DND-41 (cell line): ENCODE results near the gene CATSPERZ.

Experiments
- ATAC-seq: fragments of 200-7000 bp; cut with Tn5 transposase; 3 replicates; pipeline ENCODE4 v1.9.1; 2021; ENCODE audit warnings: low read depth; ENCODE audit not compliant: insufficient read depth
- DNase-seq: peaks from one replicate; pipeline ENCODE4 v3.0.0-alpha.2; 2020
- H2AFZ ChIP-seq: 2 replicates; pipeline ENCODE4 v1.6.0; 2012; ENCODE audit warnings: low read depth, low read length
- H3K27ac ChIP-seq: 2 replicates; pipeline ENCODE4 v1.5.1; 2012; ENCODE audit warnings: low read length, inconsistent platforms
- H3K27me3 ChIP-seq: fragments of 200-600 bp; sonication (generic); 2 replicates; pipeline ENCODE4 v1.6.0; 2012; ENCODE audit warnings: low read length, mild to moderate bottlenecking, inconsistent platforms; ENCODE audit not compliant: insufficient read depth, poor library complexity
- H3K36me3 ChIP-seq: 2 replicates; pipeline ENCODE4 v1.5.1; 2012; ENCODE audit warnings: low read length, inconsistent platforms; ENCODE audit not compliant: insufficient read depth
- H3K4me1 ChIP-seq: 2 replicates; pipeline ENCODE4 v1.5.1; 2012; ENCODE audit warnings: mild to moderate bottlenecking, low read length; ENCODE audit not compliant: insufficient read depth
- H3K4me2 ChIP-seq: 2 replicates; pipeline ENCODE4 v1.6.0; 2012; ENCODE audit warnings: mild to moderate bottlenecking, moderate library complexity, low read length, inconsistent platforms; ENCODE audit not compliant: insufficient read depth
- H3K4me3 ChIP-seq, 2 experiments: fragments of 200-600 bp in 1 of 2; shearing (Covaris generic) in 1 of 2; 2 replicates each; pipeline ENCODE4 v1.5.1; 2012 to 2016; ENCODE audit warnings: inconsistent platforms in 2 of 2, low read length in 2 of 2, mild to moderate bottlenecking in 2 of 2, low read depth in 1 of 2, moderate library complexity in 1 of 2
- H3K79me2 ChIP-seq: 2 replicates; pipeline ENCODE4 v1.6.0; 2012; ENCODE audit warnings: low read length, inconsistent platforms; ENCODE audit not compliant: insufficient read depth
- H3K9ac ChIP-seq: 2 replicates; pipeline ENCODE4 v1.6.0; 2012; ENCODE audit warnings: low read depth, mild to moderate bottlenecking, inconsistent platforms, low read length, moderate library complexity
- H3K9me3 ChIP-seq: 2 replicates; pipeline ENCODE4 v1.5.1; 2012; ENCODE audit warnings: low read length, moderate library complexity, mild to moderate bottlenecking, inconsistent platforms; ENCODE audit not compliant: insufficient read depth, severe bottlenecking
- H4K20me1 ChIP-seq: 2 replicates; pipeline ENCODE4 v1.6.0; 2012; ENCODE audit warnings: low read length; ENCODE audit not compliant: insufficient read depth
- EZH2 ChIP-seq: IDR thresholded peaks from 3 replicates; pipeline ENCODE4 v1.6.1; 2012; ENCODE audit warnings: borderline replicate concordance, low read depth, mild to moderate bottlenecking, moderate library complexity, low read length, inconsistent platforms; ENCODE audit not compliant: severe bottlenecking
- TF ChIP-seq, protein P1 (sequence below): IDR thresholded peaks from 2 replicates; pipeline ENCODE4 v1.5.1; 2012; ENCODE audit warnings: borderline replicate concordance, low read length, moderate library complexity, mild to moderate bottlenecking; ENCODE audit not compliant: poor library complexity, severe bottlenecking; ENCODE audit errors: extremely low read depth

The CATSPERZ gene

DNA sequence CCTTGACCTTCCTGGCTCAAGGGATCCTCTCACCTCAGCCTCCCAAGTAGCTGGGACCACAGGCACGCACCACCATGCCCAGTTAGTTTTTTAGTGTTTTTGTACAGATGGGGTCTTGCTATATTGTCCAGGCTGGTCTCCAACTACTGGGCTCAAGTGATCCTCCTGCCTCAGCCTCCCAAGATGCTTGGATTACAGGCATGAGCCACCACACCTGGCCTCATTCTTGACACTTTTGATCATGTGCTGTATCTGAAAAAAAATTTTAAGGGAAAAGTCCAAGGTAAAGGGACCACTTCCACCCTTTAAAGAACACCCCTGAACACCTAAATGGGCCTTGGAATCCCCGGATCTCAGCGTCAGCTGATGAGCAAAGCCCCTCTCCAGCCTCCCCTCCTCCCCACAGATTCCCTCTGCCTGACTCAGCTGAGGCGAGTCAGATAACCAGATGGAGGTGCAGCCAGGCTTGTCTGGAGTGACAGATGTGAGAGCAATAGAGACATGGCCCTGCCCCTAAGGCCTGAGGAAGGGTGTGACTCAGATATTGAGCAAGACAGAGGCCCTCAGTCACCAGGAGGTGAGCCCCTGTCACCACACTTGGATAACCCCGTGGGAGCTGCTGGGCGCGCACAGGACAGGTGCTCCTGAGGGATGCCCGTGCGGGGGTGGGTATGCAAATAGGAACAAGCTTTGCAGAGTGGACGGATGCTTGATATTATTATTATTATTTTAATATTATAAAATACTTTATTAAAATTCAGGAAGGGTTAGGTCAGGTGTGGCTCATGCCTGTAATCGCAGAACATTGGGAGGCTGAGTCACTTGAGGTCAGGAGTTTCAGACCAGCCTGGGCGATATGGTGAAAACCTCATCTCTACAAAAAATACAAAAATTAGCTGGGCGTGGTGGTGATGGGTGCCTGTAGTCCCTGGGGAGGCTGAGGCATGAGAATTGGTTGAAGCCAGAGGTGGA, 34.9 kb downstream of the CATSPERZ start:
- no peaks in the 10 kb centered on the region for H3K36me3 ChIP-seq
- H3K4me2 ChIP-seq, result no peak overlapping the region
- no peaks in the 10 kb centered on the region for H3K79me2 ChIP-seq
- H2AFZ ChIP-seq, result no peak overlapping the region
- H3K9me3 ChIP-seq, result no peaks in the 10 kb centered on the region
- no peaks in the 10 kb centered on the region for H4K20me1 ChIP-seq
- no peaks in the 10 kb centered on the region for H3K27me3 ChIP-seq
- peaks cover 3% of the 10 kb centered on the region; the same call in 1 of the 2 replicates for H3K4me1 ChIP-seq
- TF ChIP-seq, protein P1, sequence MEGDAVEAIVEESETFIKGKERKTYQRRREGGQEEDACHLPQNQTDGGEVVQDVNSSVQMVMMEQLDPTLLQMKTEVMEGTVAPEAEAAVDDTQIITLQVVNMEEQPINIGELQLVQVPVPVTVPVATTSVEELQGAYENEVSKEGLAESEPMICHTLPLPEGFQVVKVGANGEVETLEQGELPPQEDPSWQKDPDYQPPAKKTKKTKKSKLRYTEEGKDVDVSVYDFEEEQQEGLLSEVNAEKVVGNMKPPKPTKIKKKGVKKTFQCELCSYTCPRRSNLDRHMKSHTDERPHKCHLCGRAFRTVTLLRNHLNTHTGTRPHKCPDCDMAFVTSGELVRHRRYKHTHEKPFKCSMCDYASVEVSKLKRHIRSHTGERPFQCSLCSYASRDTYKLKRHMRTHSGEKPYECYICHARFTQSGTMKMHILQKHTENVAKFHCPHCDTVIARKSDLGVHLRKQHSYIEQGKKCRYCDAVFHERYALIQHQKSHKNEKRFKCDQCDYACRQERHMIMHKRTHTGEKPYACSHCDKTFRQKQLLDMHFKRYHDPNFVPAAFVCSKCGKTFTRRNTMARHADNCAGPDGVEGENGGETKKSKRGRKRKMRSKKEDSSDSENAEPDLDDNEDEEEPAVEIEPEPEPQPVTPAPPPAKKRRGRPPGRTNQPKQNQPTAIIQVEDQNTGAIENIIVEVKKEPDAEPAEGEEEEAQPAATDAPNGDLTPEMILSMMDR, result no peak
- no peak for TF ChIP-seq EZH2
- no peak overlapping the region for H3K4me3 ChIP-seq
- H3K27ac ChIP-seq, result no peak overlapping the region
- H3K9ac ChIP-seq, result no peak overlapping the region
- no peak for ATAC-seq
- no peak for DNase-seq

DNA sequence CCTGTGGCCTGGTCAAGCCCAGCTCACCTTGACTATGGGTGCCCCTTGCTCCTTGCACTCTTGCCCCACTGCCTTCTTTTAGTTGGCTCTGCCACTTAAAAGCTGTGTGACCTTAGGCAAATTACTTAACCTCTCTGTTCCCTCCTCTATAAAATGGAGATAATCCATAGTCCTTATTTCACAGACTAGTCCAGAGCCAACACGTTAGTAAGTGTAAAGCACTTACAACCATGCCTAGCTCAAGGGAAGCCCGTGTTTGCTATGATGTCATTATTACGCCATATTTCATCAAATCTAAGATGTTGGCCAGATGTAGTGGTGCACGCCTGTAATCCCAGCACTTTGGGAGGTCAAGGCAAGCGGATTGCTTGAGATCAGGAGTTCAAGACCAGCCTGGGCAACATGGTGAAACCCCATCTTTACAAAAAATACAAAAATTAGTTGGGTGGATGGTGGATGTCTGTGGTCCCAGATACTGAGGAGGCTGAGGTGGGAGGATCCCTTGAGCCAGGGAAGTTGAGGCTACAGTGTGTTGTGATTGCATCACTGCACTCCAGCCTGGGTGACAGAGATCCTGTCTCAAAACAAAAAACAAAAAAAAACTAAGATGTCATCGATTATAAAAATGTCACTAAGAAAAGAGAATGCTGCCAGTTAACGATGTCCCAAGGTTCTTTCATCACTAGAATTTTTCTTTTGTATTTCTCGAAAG, 37.5 kb downstream of the CATSPERZ start:
- ATAC-seq, result no peak
- H3K27me3 ChIP-seq, result no peaks in the 10 kb centered on the region
- peaks cover 11% of the 10 kb centered on the region for H3K4me1 ChIP-seq
- no peak overlapping the region for H3K4me2 ChIP-seq
- no peaks in the 10 kb centered on the region for H3K36me3 ChIP-seq
- DNase-seq, result no peak
- H3K79me2 ChIP-seq, result no peaks in the 10 kb centered on the region
- TF ChIP-seq, protein P1, result no peak
- TF ChIP-seq EZH2, result no peak
- no peaks in the 10 kb centered on the region for H3K9me3 ChIP-seq
- no peak overlapping the region for H3K27ac ChIP-seq
- H3K9ac ChIP-seq, result no peak overlapping the region
- no peak overlapping the region for H3K4me3 ChIP-seq
- no peaks in the 10 kb centered on the region for H4K20me1 ChIP-seq
- H2AFZ ChIP-seq, result no peak overlapping the region

DNA sequence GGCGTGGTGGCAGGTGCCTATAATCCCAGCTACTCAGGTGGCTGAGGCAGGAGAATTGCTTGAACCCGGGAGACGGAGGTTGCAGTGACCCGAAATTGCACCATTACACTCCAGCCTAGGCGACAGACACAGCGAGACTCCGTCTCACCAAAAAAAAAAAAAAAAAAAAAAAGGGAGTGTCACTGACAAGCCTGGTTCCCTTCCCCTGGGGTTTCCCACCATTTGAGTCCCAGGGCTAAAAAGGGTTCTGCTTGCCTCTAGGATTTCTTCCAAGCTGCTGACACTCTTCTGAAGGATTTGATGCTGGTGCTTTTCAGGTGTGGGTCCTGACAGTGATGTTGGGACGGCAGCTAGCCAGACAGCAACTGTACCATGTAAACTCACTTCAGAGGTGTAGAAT, 38.6 kb downstream of the CATSPERZ start:
- Histone ChIP-seq H2AFZ (no peak overlapping the region), H3K79me2 (no peaks in the 10 kb centered on the region), H3K4me1 (peaks cover 11% of the 10 kb centered on the region), H3K27me3 (no peaks in the 10 kb centered on the region), H3K9ac (no peak overlapping the region), H4K20me1 (no peaks in the 10 kb centered on the region; the same call in 1 of the 2 replicates), H3K27ac (no peak overlapping the region), H3K9me3 (no peaks in the 10 kb centered on the region), H3K4me2 (no peak overlapping the region), H3K36me3 (no peaks in the 10 kb centered on the region), H3K4me3 (no peak overlapping the region)
- no peak for TF ChIP-seq EZH2
- TF ChIP-seq, protein P1, result no peak
- DNase-seq (no peak), ATAC-seq (no peak)
